ENCODE data around the gene HS3ST3A1. TPM values are rescaled to one million over a fixed set of nuclear protein-coding genes. Genes with fewer than 3 reads are reported as not detected.

Gene HS3ST3A1
- total RNA-seq, 1 donor from 2014 or later = not detected

DNA sequence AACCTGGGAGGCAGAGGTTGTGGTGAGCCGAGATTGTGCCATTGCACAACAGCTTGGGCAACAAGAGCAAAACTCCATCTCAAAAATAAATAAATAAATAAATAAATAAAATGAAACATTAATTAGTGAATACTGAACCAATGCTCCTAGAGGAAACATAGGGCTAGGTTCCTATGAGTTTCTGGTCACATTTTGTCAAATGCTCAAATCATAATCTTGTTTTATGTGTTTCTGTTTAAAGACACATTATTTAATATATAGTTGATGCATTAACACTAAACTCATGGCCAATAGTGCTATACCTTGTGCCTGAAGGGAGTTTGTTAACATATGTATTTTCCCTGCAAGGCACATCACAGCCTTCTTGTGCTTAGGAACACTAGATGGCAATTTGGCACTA, 66.8 kb downstream of the HS3ST3A1 start:
- intact Hi-C loops (cut with DNase I) = no loop called here
- Histone ChIP-seq H3K27me3 (no peaks in the 10 kb centered on the region), H3K9me3 (no peaks in the 10 kb centered on the region), H3K4me1 (no peaks in the 10 kb centered on the region), H3K36me3 (no peaks in the 10 kb centered on the region), H3K4me3 (no peak overlapping the region), H3K27ac (no peak overlapping the region)
- TF ChIP-seq, protein P1, sequence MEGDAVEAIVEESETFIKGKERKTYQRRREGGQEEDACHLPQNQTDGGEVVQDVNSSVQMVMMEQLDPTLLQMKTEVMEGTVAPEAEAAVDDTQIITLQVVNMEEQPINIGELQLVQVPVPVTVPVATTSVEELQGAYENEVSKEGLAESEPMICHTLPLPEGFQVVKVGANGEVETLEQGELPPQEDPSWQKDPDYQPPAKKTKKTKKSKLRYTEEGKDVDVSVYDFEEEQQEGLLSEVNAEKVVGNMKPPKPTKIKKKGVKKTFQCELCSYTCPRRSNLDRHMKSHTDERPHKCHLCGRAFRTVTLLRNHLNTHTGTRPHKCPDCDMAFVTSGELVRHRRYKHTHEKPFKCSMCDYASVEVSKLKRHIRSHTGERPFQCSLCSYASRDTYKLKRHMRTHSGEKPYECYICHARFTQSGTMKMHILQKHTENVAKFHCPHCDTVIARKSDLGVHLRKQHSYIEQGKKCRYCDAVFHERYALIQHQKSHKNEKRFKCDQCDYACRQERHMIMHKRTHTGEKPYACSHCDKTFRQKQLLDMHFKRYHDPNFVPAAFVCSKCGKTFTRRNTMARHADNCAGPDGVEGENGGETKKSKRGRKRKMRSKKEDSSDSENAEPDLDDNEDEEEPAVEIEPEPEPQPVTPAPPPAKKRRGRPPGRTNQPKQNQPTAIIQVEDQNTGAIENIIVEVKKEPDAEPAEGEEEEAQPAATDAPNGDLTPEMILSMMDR (IDR thresholded peaks at IDR 0.05) = no peak
- DNase-seq (ENCODE audit: low spot score in 2 of 2) = no peak

GRCh38 chr17:13531721-13532120, 70.0 kb downstream of the HS3ST3A1 start:
- DNase-seq (ENCODE audit: low spot score in 2 of 2) = no peak
- TF ChIP-seq, protein P1 (IDR thresholded peaks at IDR 0.05) = no peak

GRCh38 chr17:13525876-13526275, 75.9 kb downstream of the HS3ST3A1 start:
- no peak for DNase-seq (ENCODE audit: low spot score in 2 of 2)
- TF ChIP-seq, protein P1 (IDR thresholded peaks at IDR 0.05) = no peak
- H3K36me3 ChIP-seq = no peaks in the 10 kb centered on the region

More at GRCh38 chr17:13531721-13532120, 70.0 kb downstream of the HS3ST3A1 start:
- H3K27ac ChIP-seq = no peak overlapping the region
- H3K36me3 ChIP-seq = no peaks in the 10 kb centered on the region
- no peaks in the 10 kb centered on the region for H3K9me3 ChIP-seq
- no peak overlapping the region for H3K4me3 ChIP-seq
- H3K4me1 ChIP-seq = no peaks in the 10 kb centered on the region
- no peaks in the 10 kb centered on the region for H3K27me3 ChIP-seq
- intact Hi-C loops (cut with DNase I) = no loop called here

GRCh38 chr17:13523164-13523563, 78.6 kb downstream of the HS3ST3A1 start:
- intact Hi-C loops (cut with DNase I) = no loop called here
- TF ChIP-seq, protein P1 (IDR thresholded peaks at IDR 0.05) = no peak

More at GRCh38 chr17:13525876-13526275, 75.9 kb downstream of the HS3ST3A1 start:
- Histone ChIP-seq H3K27ac (no peak overlapping the region), H3K27me3 (no peaks in the 10 kb centered on the region), H3K4me3 (no peak overlapping the region), H3K9me3 (no peaks in the 10 kb centered on the region), H3K4me1 (no peaks in the 10 kb centered on the region)
- intact Hi-C loops (cut with DNase I) = no loop called here

GRCh38 chr17:13522749-13523148, 79.0 kb downstream of the HS3ST3A1 start:
- Histone ChIP-seq H3K9me3 (no peaks in the 10 kb centered on the region), H3K27me3 (no peaks in the 10 kb centered on the region), H3K4me3 (no peak overlapping the region), H3K4me1 (no peaks in the 10 kb centered on the region), H3K27ac (no peak overlapping the region), H3K36me3 (no peaks in the 10 kb centered on the region)
- TF ChIP-seq, protein P1 (IDR thresholded peaks at IDR 0.05) = no peak
- DNase-seq (ENCODE audit: low spot score in 2 of 2) = no peak
- intact Hi-C loops (cut with DNase I) = no loop called here

More at GRCh38 chr17:13523164-13523563, 78.6 kb downstream of the HS3ST3A1 start:
- Histone ChIP-seq H3K4me1 (no peaks in the 10 kb centered on the region), H3K36me3 (no peaks in the 10 kb centered on the region), H3K9me3 (no peaks in the 10 kb centered on the region), H3K27ac (no peak overlapping the region), H3K4me3 (no peak overlapping the region), H3K27me3 (no peaks in the 10 kb centered on the region)
- no peak for DNase-seq (ENCODE audit: low spot score in 2 of 2)

- TF ChIP-seq, protein P1 (IDR thresholded peaks at IDR 0.05) = no peak
- Histone ChIP-seq H3K27me3 (no peaks in the 10 kb centered on the region), H3K36me3 (no peaks in the 10 kb centered on the region), H3K27ac (no peak overlapping the region), H3K9me3 (no peaks in the 10 kb centered on the region), H3K4me3 (no peak overlapping the region), H3K4me1 (no peaks in the 10 kb centered on the region)
- DNase-seq (ENCODE audit: low spot score in 2 of 2) = no peak
- intact Hi-C loops (cut with DNase I) = no loop called here
These were observed 79.9 kb downstream of the HS3ST3A1 start for GRCh38 chr17:13521784-13522183.

Measured in ascending aorta (tissue), 2 donors.